CD1c-positive myeloid dendritic cell (primary cell): ENCODE results near the gene PARVA.

Experiments used
- DNase-seq: peaks from one replicate; pipeline ENCODE4 v3.0.0-alpha.2; 2016; ENCODE audit errors: extremely low spot score

PARVA gene

GRCh38 chr11:12403997-12404350 lies 26.6 kb downstream of the PARVA start:
- DNase-seq, result no peak

DNA sequence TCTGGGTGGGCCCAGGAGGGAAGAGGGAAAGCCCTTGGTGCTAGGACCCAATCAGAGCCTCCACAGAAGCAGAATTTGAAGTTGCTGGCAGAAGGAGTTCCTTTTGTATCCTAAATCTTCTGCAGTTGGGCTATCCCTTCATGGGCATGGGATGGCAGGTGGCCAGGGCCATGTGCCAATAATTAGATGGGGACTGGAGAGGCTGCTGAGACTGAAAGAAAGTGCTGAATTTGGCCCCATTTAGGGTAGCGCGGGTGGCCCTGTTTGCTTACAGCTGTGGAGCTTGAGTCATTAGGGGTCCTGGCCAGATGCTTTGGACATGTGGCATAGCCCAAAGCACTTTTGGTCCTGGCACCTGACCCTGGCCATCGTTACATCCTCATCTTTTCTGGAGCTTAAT lies 27.1 kb downstream of the PARVA start:
- no peak for DNase-seq

DNA sequence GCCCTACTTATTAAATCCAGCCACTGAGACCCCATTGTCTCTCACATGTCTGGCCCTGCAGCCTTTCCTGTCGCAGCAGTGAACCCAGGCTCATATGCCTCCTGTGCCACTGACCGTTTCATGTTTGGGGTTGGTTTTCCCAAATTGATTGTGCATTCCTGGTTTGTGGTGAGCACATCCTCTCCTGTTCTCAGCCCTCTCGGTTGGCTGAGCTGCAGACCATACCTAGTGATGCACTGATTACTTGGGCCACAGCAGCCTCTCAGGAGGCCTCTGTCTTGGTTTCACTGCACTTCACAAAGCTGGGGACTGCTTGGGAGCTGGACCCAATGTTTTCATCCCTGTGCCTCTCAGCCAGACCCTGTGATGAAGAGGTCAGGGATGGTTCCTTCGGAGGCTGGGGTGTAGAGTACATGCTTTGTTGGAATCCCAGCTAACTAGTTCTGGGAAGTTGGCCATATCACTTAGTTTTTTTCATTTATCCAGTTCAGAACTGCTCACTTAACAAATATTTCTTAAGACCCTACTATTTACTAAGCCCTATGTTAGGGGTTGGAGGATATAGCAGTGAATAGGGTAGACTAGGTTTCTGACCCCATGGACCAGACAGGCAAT lies 30.9 kb downstream of the PARVA start:
- no peak for DNase-seq

- no peak for DNase-seq
These were observed 32.2 kb downstream of the PARVA start for GRCh38 chr11:12409621-12410005.

- DNase-seq, result no peak
These were observed 32.8 kb downstream of the PARVA start for GRCh38 chr11:12410006-12410728.

DNA sequence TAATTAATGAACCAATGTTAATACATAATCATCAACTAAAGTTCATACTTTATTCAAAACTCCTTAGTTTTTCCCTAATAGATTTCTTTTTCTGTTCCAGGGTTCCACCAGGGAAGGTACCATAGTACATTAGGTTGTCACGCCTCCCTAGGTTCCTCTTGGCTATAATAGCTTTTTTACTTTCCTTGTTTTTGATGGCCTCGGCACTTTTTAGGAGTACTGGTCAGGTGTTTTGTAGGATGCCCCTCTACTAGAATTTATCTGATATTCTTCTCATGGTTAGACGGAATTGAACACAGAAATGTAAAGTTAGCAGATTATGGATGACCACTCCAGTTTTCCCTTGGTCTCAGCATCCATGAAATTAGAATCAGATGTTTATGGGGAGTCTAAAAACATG lies 34.0 kb downstream of the PARVA start:
- no peak for DNase-seq

DNA sequence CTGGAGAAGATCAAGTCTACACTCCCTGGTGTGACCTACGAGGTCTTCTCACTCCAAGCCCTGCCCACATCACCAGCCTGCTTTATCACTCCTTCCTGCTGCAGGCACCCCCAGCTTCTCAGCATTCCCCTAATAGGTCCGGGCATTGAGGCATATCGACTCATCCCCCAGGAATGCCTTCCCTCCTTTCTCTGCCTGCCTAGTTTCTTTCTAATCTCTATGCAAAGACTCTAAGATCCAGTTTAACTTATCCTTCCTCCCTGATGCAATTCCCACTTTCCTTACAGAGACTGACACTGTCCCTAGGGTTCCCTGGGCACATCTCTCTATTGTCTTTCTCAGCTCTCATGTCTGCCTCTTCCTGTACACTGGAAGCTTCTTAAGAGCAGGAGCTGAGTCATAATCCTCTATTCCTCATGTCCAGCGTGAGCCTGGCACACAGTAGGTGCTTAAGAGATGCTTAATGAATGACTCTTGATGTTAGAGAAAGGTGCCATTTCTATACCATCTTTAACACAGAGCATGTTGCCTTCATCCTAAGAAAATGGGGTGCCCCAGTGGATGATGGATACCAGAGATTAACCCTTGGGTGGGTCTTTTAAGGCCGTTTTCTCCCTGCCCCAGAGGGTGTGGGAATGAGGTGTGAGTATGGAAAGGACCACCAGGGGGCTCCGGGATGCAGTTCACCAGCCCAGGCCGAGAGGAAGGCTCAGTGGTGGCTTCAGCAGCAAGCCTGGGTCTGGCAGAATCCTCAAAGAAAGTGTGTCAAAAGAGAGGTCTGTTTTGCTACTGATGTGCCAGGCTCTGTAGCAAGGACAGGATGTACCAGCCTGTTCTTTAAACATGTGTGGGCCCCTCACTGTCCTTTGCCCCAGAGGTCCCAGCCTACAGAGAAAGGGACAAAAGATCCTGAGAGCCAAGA lies 34.7 kb downstream of the PARVA start:
- DNase-seq, result peak; percentile 1

- no peak for DNase-seq
These were observed 36.0 kb downstream of the PARVA start for GRCh38 chr11:12413141-12414052.

- no peak for DNase-seq
These were observed 37.2 kb downstream of the PARVA start for GRCh38 chr11:12414611-12415010.

DNA sequence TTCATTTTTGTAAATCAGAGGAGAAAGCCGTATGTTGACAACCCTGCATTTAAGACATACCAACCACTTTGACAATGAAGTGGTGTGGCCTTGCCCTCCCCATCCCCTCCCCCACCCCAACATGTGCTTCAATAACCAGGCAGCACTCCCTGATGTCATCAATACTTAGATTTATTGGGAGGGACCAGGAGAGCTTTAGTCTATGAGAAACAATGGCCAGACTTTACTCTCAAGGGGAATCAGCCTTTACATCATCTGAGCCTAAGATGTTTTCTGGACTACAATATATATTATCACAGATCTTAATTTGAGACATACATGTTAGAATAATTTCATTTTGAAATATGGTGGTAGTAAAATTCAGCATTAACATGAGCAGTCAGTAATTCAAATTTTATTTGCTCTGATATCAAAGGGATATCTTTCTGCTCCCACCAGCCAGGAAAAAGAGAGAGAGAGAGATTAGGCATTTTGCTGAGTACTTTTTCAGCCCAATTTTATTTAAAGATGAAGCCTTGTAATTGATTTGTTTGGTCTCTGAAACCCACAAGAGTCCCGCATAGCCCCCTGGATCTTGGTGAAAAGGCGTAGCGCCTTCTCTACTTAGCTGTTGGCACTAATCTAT lies 38.1 kb downstream of the PARVA start:
- DNase-seq, result no peak

GRCh38 chr11:12416552-12416951 lies 39.2 kb downstream of the PARVA start:
- DNase-seq, result no peak

DNA sequence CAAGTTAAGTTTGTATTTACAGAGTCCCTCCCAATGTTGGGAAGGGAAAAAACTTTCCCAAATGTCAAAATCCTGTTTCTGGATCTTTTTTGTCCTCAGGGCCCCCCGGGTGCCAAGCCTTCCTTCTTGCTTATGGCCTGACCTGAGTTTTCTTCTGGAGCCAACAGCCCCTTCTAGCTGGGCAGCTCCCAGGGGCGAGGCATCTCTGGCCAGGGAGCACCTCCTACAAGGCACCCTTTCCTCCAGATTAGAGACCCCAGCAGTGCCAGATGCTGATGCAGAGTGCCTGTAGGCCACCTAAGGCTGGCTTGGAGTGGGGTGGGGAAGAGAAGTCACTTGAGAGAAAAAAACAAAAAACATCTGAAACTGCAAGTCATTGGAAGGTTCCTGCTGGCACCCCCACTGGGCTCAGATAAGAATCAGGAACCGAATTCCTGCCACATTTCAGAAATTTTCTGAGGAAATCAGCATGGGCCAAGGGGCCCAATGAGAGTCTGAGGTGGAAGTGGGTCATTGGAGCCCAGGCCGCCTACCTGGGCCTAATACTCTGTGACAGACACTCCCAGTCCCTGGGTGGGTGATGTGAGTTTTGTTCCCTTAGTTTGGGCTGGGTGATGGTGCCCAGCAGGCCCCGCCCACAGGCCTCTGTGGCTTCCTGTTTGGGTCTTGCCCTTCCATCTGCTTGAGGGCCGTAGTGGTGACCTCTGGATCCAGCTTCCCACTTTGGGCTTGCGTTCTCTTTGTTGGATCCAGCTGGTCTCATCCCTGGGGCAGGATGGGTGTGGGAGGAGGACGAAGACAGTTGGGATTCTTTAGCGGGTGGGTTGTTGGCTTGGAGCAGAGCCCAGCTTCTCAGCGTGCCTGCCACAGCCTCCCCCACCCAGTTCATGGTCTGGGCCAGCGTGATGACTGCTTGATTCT lies 40.6 kb downstream of the PARVA start:
- no peak for DNase-seq

DNA sequence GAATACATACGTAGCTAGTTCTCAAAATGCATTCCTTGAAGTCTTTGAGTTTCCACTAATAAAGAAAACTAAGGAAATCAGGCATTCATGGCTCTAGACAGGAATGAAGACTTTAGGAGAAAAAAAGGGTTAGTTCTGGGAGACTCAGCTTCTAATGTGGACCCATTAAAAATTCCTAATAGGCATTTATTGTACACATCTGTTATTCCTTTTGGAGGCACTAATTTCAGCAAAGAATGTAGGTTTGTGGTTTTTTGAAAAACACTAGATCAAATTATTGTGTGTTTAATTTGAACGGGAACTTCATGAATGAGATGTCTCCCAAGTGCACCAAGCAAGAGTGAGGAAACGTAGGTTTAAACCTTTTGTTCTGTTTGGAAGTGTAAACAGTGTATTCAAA lies 42.7 kb downstream of the PARVA start:
- no peak for DNase-seq

DNA sequence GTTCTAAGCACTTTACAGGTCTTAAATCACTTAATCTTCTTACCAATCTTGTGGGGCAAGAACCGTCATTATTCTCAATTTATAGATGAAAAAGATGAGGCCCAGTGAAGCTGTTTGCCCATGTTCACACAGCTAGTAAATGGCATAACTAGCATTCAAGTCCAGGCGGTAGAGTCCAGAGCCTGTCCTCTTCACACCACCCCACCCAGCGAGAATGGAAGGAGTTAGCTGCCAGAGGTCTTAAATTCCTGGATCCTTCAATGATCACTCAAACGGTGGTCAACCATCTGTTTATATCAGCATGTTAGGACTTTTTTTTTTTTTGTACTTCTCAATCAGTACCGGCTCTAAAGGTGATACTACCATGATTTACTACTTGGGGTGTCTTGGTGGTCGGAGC lies 43.3 kb downstream of the PARVA start:
- no peak for DNase-seq

- DNase-seq, result no peak
These were observed 44.0 kb downstream of the PARVA start for GRCh38 chr11:12421386-12421785.

GRCh38 chr11:12426176-12426575 lies 48.8 kb downstream of the PARVA start:
- DNase-seq, result no peak

- DNase-seq, result no peak
These were observed 51.8 kb downstream of the PARVA start for GRCh38 chr11:12429155-12429554.

- DNase-seq, result no peak
These were observed 53.0 kb downstream of the PARVA start for GRCh38 chr11:12430351-12430750.

DNA sequence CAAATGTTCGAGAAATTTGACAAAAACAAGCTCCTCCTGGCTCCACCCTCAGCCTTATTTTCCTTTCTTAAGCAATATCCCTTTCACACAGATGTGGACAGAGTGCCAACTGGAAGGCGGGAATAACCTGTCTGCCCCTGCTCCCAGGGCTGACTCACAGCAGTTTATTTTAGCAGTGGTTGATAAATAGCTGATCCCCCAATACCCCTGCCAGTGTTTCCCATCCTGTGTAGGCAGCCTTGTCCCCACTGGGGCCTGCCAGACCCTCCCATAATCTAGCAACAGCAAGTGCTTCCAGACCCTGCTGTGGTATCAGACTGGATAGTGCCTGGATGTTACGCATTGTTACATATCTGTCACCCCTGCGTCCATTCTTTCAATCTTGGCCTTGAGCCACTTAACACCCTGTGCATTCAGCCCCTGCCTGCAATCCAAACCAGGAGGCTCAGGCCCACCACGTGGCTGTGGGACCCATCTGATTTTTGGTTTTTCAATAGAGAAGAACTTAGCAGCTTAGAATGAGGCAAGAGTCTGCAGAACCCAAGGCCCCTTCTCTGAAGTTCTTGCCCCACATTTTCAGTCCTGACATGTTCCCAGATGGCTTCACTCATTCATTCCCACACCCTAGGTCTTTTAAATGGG lies 53.7 kb downstream of the PARVA start:
- DNase-seq, result no peak

- DNase-seq, result no peak
These were observed 55.1 kb downstream of the PARVA start for GRCh38 chr11:12432507-12432906.
